ENCODE measurements around the gene C12orf57.

C12orf57 gene

DNA sequence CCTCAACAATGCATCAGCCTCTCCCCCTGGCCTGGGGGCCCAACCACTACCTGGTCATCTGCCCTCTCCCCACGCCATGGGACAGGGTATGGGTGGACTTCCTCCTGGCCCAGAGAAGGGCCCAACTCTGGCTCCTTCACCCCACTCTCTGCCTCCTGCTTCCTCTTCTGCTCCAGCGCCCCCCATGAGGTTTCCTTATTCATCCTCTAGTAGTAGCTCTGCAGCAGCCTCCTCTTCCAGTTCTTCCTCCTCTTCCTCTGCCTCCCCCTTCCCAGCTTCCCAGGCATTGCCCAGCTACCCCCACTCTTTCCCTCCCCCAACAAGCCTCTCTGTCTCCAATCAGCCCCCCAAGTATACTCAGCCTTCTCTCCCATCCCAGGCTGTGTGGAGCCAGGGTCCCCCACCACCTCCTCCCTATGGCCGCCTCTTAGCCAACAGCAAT, 7.6 kb upstream of the C12orf57 start:
- no peaks in the 10 kb centered on the region for H3K9me2 ChIP-seq (replicated peaks; ENCODE audit: insufficient read depth, low read length)
- no peak for DNase-seq
- H3K9ac ChIP-seq (ENCODE audit: low read length), result no peak overlapping the region
- H3K4me2 ChIP-seq (ENCODE audit: low read depth, low read length), result peak overlapping the region; percentile 76; the same call in 1 of the 2 replicates
- H4K20me1 ChIP-seq (ENCODE audit: insufficient read depth, low read length), result no peaks in the 10 kb centered on the region
- peaks cover 8% of the 10 kb centered on the region; the same call in 1 of the 2 replicates for H3K4me1 ChIP-seq (ENCODE audit: low read length)
- peak overlapping the region; percentile 88; the same call in 1 of the 2 replicates for H3K27ac ChIP-seq (ENCODE audit: low read length)
- H3K27me3 ChIP-seq (replicated peaks; ENCODE audit: insufficient read depth, low read length), result no peaks in the 10 kb centered on the region
- no peaks in the 10 kb centered on the region for H3K36me3 ChIP-seq (replicated peaks; ENCODE audit: insufficient read depth, low read length)
- H3K9me3 ChIP-seq (replicated peaks; ENCODE audit: insufficient read depth, low read length), result no peaks in the 10 kb centered on the region
- no peak overlapping the region for H2AFZ ChIP-seq (ENCODE audit: low read length)
- no peak overlapping the region for H3K4me3 ChIP-seq (ENCODE audit: low read length)
- TF ChIP-seq EZH2 (optimal IDR thresholded peaks at IDR 0.05; ENCODE audit: low read depth, low read length) (no peak), EZH2phosphoT487 (IDR thresholded peaks at IDR 0.05; ENCODE audit: low read length) (no peak)
- TF ChIP-seq, protein P1, sequence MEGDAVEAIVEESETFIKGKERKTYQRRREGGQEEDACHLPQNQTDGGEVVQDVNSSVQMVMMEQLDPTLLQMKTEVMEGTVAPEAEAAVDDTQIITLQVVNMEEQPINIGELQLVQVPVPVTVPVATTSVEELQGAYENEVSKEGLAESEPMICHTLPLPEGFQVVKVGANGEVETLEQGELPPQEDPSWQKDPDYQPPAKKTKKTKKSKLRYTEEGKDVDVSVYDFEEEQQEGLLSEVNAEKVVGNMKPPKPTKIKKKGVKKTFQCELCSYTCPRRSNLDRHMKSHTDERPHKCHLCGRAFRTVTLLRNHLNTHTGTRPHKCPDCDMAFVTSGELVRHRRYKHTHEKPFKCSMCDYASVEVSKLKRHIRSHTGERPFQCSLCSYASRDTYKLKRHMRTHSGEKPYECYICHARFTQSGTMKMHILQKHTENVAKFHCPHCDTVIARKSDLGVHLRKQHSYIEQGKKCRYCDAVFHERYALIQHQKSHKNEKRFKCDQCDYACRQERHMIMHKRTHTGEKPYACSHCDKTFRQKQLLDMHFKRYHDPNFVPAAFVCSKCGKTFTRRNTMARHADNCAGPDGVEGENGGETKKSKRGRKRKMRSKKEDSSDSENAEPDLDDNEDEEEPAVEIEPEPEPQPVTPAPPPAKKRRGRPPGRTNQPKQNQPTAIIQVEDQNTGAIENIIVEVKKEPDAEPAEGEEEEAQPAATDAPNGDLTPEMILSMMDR (IDR thresholded peaks at IDR 0.05; ENCODE audit: low read length), result no peak
- H3K79me2 ChIP-seq (ENCODE audit: low read length), result peaks cover 38% of the 10 kb centered on the region
- peaks cover 7% of the 10 kb centered on the region; the same call in 1 of the 2 replicates for H3F3A ChIP-seq (ENCODE audit: insufficient read depth, low read length)

DNA sequence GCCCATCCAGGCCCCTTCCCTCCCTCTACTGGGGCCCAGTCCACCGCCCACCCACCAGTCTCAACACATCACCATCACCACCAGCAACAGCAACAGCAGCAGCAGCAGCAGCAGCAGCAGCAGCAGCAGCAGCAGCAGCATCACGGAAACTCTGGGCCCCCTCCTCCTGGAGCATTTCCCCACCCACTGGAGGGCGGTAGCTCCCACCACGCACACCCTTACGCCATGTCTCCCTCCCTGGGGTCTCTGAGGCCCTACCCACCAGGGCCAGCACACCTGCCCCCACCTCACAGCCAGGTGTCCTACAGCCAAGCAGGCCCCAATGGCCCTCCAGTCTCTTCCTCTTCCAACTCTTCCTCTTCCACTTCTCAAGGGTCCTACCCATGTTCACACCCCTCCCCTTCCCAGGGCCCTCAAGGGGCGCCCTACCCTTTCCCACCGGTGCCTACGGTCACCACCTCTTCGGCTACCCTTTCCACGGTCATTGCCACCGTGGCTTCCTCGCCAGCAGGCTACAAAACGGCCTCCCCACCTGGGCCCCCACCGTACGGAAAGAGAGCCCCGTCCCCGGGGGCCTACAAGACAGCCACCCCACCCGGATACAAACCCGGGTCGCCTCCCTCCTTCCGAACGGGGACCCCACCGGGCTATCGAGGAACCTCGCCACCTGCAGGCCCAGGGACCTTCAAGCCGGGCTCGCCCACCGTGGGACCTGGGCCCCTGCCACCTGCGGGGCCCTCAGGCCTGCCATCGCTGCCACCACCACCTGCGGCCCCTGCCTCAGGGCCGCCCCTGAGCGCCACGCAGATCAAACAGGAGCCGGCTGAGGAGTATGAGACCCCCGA, 7.0 kb upstream of the C12orf57 start:
- H3K27ac ChIP-seq (ENCODE audit: low read length), result peak overlapping the region; percentile 88; the same call in 1 of the 2 replicates
- peaks cover 8% of the 10 kb centered on the region; the same call in 1 of the 2 replicates for H3K4me1 ChIP-seq (ENCODE audit: low read length)
- no peak overlapping the region for H2AFZ ChIP-seq (ENCODE audit: low read length)
- no peak for DNase-seq
- no peaks in the 10 kb centered on the region for H3K9me2 ChIP-seq (replicated peaks; ENCODE audit: insufficient read depth, low read length)
- H3K27me3 ChIP-seq (replicated peaks; ENCODE audit: insufficient read depth, low read length), result no peaks in the 10 kb centered on the region
- H3K4me2 ChIP-seq (ENCODE audit: low read depth, low read length), result peak overlapping the region; percentile 76
- no peaks in the 10 kb centered on the region for H3K36me3 ChIP-seq (replicated peaks; ENCODE audit: insufficient read depth, low read length)
- H4K20me1 ChIP-seq (ENCODE audit: insufficient read depth, low read length), result no peaks in the 10 kb centered on the region
- TF ChIP-seq EZH2 (optimal IDR thresholded peaks at IDR 0.05; ENCODE audit: low read depth, low read length) (no peak), EZH2phosphoT487 (IDR thresholded peaks at IDR 0.05; ENCODE audit: low read length) (no peak)
- TF ChIP-seq, protein P1 (IDR thresholded peaks at IDR 0.05; ENCODE audit: low read length), result no peak
- peaks cover 37% of the 10 kb centered on the region for H3K79me2 ChIP-seq (ENCODE audit: low read length)
- peak overlapping the region; percentile 67 for H3K4me3 ChIP-seq (ENCODE audit: low read length)
- H3K9ac ChIP-seq (ENCODE audit: low read length), result peak overlapping the region; percentile 95
- no peaks in the 10 kb centered on the region for H3K9me3 ChIP-seq (replicated peaks; ENCODE audit: insufficient read depth, low read length)
- H3F3A ChIP-seq (ENCODE audit: insufficient read depth, low read length), result peaks cover 7% of the 10 kb centered on the region; the same call in 1 of the 2 replicates

DNA sequence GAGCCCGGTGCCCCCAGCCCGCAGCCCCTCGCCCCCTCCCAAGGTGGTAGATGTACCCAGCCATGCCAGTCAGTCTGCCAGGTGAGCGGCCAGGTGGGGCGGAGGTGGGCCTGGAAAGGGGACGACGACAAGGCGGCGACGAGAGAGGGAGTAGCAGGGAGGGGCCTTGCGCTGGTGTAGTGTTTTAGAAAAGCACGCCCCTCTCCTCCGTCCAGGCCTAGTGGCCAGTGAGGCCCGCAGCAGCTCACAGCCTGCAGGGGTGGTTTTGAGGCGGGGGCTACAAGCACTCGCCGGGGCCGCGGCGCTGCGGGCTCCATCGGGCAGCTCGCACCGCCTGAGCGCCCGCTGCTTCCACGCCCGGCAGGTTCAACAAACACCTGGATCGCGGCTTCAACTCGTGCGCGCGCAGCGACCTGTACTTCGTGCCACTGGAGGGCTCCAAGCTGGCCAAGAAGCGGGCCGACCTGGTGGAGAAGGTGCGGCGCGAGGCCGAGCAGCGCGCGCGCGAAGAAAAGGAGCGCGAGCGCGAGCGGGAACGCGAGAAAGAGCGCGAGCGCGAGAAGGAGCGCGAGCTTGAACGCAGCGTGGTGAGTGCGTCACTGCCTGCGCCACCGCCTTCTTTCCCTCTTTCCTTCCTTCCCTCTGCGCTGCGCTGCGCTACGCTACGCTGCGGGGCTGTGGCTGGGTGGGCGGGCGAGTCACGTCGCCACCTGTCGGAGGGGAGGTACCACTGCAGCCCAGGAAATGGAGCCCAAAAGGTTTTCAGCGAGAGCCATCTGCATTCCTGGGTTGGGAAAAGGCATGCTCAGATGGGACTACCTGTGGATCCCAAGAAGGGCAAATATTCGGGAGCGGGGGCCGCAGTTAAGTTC, 6.1 kb upstream of the C12orf57 start:
- Histone ChIP-seq H3F3A (ENCODE audit: insufficient read depth, low read length) (peaks cover 8% of the 10 kb centered on the region; the same call in 1 of the 2 replicates), H4K20me1 (ENCODE audit: insufficient read depth, low read length) (no peaks in the 10 kb centered on the region), H3K9me2 (replicated peaks; ENCODE audit: insufficient read depth, low read length) (no peaks in the 10 kb centered on the region), H3K9ac (ENCODE audit: low read length) (peak overlapping the region; percentile 95), H3K36me3 (replicated peaks; ENCODE audit: insufficient read depth, low read length) (no peaks in the 10 kb centered on the region), H3K4me3 (ENCODE audit: low read length) (peak overlapping the region; percentile 67), H2AFZ (ENCODE audit: low read length) (peak overlapping the region; percentile 47; the same call in 1 of the 2 replicates), H3K4me2 (ENCODE audit: low read depth, low read length) (peak overlapping the region; percentile 76), H3K79me2 (ENCODE audit: low read length) (peaks cover 29% of the 10 kb centered on the region), H3K9me3 (replicated peaks; ENCODE audit: insufficient read depth, low read length) (no peaks in the 10 kb centered on the region), H3K4me1 (ENCODE audit: low read length) (peaks cover 8% of the 10 kb centered on the region; the same call in 1 of the 2 replicates), H3K27me3 (replicated peaks; ENCODE audit: insufficient read depth, low read length) (no peaks in the 10 kb centered on the region), H3K27ac (ENCODE audit: low read length) (peak overlapping the region; percentile 88)
- TF ChIP-seq, protein P1 (IDR thresholded peaks at IDR 0.05; ENCODE audit: low read length), result peak; percentile 94
- no peak for TF ChIP-seq EZH2phosphoT487 (IDR thresholded peaks at IDR 0.05; ENCODE audit: low read length)
- no peak for TF ChIP-seq EZH2 (optimal IDR thresholded peaks at IDR 0.05; ENCODE audit: low read depth, low read length)
- DNase-seq, result peak; percentile 97
